AG09319 (cell line): Measurements from ENCODE around the gene PAM.

ENCODE experiments used
- DNase-seq: peaks from one replicate; pipeline ENCODE4 v3.0.0-alpha.2; 2010; ENCODE audit warnings: low read depth; ENCODE audit errors: extremely low read depth
- CTCF ChIP-seq: IDR thresholded peaks from 2 replicates; pipeline ENCODE4 v1.5.1; 2011; ENCODE audit warnings: low read depth, mild to moderate bottlenecking, inconsistent platforms, low read length, moderate library complexity

The PAM gene

DNA sequence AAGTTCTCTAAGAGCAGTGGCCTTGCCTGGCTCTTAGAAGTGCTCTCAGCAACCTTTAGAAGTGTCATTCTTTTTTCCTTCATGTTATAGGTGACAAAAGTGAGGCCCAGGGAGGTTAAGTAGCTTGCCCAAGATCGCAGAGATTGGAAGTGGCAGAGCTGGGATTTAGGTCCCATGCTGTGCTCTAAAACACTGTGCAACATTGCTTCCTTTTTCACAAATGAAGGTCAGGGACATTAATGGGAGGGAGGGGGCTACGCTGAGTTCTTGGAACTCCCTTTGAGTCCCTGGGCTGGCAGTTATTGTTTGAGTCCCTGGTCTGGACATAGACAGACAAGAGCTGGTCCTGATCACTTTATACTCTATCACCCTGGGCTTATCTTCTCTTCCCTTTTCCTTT is 45.3 kb downstream of the PAM start:
- no peak for DNase-seq
- no peak for TF ChIP-seq CTCF

- no peak for TF ChIP-seq CTCF
Measured at GRCh38 chr5:102801371-102801770, 46.3 kb downstream of the PAM start.

GRCh38 chr5:102802708-102803458 is 47.8 kb downstream of the PAM start:
- no peak for DNase-seq
- TF ChIP-seq CTCF: no peak

More at GRCh38 chr5:102801371-102801770, 46.3 kb downstream of the PAM start:
- no peak for DNase-seq

DNA sequence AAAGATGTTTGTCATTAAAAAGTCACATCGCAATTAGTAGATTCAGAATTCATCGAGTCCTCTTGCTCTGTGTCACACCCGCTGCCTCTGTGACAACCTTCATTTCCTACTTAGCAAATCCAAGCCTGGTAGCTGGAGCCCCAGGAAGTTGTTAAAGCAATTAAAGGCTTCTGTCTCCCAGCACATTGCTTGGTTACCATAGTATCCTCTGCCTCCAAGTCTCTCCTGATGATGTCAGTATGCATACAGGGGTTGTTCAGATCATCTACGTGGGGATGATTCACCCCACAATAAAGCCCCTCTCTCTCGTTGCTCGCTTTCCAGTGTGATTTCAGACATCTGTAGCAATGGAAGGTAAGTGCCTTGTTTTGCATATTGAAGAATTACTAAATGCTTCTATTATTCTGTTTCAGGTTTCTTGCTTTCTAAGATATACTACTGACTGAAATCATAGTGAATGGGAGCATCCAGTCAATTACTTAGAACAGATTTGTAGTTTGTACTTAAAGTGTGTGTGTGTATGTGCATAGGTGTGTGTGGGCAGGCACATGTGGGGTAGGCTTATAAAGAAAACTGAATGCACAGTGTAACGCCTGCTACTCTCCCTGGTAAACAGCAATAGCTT is 52.9 kb downstream of the PAM start:
- DNase-seq: no peak

GRCh38 chr5:102809033-102809432 is 53.9 kb downstream of the PAM start:
- DNase-seq: no peak
- TF ChIP-seq CTCF: no peak

More for the DNA sequence above, 52.9 kb downstream of the PAM start:
- no peak for TF ChIP-seq CTCF

DNA sequence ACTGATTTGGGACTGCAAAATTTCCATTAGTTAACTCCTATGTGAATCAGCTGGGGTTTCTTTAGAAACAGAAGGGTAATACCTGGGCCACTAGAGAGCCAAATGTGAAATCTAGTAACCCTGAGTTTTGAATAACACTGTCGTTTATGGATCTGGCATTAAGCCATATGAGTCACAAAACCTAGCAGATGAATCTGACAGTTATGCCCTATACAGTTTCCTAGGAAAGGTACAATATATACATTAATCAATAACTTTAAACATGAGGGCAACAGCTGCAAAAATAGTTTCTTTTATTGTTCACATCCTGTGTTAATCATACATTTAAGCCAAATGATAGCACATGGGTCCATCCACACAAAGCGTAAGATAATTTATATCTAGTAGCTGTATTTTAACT is 56.9 kb downstream of the PAM start:
- TF ChIP-seq CTCF: no peak
- DNase-seq: no peak

DNA sequence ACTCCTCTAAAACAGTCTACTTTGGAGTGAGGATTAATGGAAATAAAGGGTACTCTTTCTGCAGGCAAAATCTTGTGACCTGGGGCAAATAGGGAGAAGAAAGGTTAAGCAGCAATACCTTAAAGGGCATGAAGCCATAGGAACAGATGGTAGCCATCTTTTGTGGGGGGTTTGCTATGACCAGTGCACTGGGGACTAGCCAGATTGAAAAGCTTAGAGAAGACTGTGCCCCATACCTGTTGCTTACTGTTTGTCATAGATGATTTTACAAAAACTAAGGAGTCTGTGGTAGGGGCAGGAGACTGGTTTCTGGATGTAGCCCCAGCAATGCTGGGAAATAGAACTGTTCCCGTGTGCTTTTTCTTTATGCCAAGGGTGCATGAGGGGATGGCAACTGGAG is 58.6 kb downstream of the PAM start:
- no peak for DNase-seq
- no peak for TF ChIP-seq CTCF
